ENCODE measurements around the gene SCGB1C2.

The SCGB1C2 gene

GRCh38 chr17:171871-172270 lies 34.5 kb downstream of the SCGB1C2 start:
- no peak for DNase-seq (ENCODE audit: low read depth in 2 of 2)

DNA sequence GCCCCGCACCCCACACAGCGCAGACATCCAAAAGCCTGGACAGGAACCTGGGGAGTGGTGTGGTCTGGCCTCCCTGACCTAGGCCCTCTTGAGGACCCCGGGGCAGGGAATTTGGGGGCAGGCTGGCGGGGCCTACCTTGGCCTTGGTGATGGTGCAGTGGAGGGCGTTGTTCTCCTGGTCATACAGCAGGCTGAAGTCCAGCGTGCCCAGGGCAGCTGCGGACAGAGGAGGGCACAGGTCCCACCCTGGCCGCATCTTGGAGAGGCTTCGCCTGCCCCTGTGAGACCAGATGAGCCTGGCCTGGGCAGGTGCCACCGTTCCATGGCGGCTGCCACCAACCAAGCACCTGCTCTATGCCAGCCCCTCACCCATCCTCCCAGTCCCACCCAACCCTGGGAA lies 35.0 kb downstream of the SCGB1C2 start:
- no peak for DNase-seq (ENCODE audit: low read depth in 2 of 2)

DNA sequence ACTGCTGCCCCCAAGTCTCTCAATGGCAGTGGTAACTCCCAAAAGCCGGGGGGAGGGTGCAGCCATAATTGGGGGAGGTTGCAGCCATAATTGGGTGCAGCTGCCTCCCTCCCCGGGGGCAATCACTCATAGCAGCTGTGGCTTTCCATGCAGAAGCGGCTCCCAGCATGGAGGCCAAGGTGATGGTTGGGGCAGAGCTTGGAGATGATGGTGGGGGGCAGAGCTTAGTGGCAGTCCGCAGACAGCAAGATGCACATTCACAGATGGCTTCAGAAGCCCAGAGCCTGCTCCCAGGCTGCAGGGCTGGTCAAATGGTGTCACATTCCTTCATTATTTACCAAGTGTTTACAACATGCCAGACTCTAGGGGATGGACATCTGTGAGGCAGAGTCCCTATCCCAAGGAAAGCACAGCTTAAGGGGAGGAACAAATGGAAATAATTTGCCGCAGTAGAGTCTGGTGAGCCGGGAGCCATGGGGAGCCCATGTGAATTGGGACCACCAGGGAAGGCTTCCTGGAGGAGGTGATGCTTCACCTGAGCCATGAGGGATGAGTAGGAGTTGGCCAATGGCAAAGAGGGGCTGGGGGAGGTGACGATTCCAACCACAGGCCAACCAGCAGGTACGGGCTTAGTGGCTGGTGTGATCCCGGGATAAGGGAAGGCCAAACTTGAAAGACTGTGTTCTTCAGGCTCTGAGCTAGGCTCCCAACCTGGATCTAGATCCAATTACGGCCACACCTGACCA lies 36.0 kb downstream of the SCGB1C2 start:
- DNase-seq (ENCODE audit: low read depth in 2 of 2): no peak

GRCh38 chr17:177155-177554 lies 39.8 kb downstream of the SCGB1C2 start:
- no peak for DNase-seq (ENCODE audit: low read depth in 2 of 2)

GRCh38 chr17:177762-178161 lies 40.4 kb downstream of the SCGB1C2 start:
- no peak for DNase-seq (ENCODE audit: low read depth in 2 of 2)

- no peak for DNase-seq (ENCODE audit: low read depth in 2 of 2)
Observed at GRCh38 chr17:178292-179065, 41.1 kb downstream of the SCGB1C2 start.

GRCh38 chr17:179066-179432 lies 41.7 kb downstream of the SCGB1C2 start:
- no peak for DNase-seq (ENCODE audit: low read depth in 2 of 2)

GRCh38 chr17:179781-180380 lies 42.5 kb downstream of the SCGB1C2 start:
- no peak for DNase-seq (ENCODE audit: low read depth in 2 of 2)

DNA sequence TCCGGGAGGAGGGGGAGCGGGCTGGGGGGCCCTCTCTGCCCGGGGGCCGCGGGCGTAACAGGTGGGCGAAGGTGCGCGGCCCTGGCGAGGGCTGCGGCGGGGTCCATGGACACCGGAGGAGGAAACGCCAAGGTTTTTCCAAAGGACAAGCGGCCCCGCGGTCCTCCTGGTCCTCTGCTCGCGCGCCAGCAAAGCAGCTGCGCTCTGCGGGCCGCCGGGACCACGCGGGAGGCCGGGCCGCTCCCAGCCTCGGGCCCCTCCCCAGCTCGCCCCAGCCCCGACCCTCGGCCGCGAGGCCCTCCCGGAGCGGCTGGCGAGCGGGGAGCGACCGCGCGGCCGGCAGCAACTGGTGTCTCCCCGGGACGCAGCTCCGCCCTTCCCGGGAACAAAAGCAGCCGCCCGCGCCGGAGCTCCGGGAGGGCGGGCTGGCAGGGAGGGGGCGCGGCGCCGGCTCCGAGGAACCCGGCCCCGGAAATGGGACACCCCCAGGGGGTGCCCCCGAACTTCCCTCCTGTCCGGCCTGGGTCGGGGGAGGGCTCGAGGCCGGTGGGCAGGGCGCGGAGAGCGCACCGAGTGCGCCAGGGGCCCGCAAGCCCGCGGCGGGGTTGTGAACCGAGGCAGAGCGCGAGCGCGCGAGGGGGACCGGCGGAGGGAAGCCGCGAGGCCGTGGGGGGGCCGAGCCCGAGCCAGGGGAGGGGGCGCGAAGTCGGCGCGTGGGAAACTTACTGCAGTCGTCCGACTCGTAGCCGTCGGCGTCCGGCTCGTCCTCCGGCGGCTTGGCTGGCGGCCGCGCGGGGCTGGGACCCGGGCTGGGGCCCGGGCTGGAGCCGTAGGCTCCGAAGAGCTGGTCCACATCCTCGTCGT lies 43.2 kb downstream of the SCGB1C2 start:
- no peak for DNase-seq (ENCODE audit: low read depth in 2 of 2)

DNA sequence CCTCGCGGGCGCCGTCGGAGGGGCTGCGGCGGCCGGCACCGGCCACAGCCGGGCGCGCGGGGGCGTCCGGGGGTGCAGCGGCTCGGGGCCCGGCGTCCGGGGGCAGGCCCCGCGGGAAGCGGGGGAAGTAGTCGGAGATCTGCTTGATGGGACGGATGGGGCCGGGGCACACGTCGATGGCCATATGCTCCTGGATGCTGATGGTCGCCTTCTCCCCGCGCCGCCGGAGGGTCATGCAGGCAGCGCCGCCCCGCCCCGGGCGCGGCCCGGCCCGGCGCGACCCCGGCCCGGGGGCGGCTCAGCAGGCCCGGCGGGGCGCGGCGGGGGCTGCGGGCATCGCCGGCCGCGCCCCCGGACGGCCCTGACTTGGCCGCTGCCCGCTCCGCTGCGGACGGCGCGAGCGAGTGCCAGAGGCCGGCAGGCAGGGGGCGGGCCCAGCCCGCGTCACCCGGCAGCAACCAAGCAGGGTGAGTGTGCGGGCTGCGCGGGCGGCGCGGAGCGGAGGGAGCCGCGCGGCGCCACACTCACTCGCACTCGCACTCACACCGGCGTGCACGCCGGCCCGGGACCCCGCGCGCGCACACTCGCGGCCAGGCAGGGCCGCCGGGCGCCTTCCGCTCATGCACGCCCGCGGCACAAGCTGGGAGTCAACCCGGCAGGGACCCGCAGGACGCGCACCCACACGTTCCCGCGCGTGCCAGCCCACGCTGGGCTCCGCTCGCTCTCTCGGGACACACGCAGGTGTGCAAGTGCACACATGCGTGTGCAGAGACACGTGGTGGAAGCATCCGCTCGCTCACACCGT lies 44.1 kb downstream of the SCGB1C2 start, which contains the start of gene DOC2B:
Gene DOC2B, minus strand, starts transcription at position 406 of the 805 bp plus-strand sequence. Its CDS starts 171 bp downstream, at position 235.
- no peak for DNase-seq (ENCODE audit: low read depth in 2 of 2)

- no peak for DNase-seq (ENCODE audit: low read depth in 2 of 2)
Observed at GRCh38 chr17:182050-182751, 44.8 kb downstream of the SCGB1C2 start.

GRCh38 chr17:183021-183420 lies 45.7 kb downstream of the SCGB1C2 start:
- no peak for DNase-seq (ENCODE audit: low read depth in 2 of 2)

DNA sequence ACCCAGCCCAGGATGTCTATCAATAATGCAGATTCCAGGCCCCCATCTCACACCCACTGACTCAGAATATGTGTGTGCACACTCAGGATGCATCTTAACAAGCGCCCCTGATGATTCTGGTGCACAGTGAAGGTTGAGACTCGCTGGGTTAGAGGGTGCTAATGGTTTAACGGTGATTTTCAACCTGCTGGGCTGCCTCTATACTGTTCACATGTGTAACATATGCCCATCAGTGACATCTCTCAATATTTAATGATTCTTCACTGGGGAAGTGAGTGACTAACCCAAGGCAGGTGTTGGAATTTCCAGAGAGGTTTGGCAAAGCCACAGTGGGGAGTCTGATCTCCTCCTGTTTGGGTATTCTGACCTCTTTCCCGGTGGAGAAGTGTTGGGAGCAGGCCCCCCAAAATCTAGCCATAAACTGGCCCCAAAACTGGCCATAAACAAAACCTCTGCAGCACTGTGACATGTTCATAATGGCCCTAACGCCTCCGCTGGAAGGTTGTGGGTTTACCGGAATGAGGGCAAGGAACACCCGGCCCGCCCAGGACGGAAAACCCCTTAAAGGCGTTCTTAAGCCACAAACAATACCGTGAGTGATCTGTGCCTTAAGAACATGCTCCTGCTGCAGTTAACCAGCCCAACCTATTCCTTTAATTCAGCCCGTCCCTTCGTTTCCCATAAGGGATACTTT lies 48.2 kb downstream of the SCGB1C2 start:
- no peak for DNase-seq (ENCODE audit: low read depth in 2 of 2)

DNA sequence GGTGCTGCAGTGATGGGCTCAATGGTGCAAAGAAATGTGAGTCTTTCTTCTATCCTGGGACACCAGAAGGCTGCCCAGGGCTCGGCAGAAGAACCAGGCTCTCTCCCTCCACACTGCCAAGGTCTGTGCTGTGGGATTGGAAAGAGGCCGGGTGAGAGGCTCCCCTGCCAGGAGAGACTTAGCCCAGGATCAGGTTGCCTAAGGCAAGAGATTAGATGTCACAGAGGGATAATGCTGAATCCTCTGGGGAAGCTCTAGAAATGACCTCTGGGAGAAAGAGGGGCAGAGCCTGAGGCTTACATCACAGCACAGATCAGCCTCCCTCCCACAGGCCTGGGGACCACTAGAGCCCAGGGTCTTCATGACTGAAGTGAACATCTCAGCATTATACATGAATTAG lies 49.8 kb downstream of the SCGB1C2 start:
- no peak for DNase-seq (ENCODE audit: low read depth in 2 of 2)

Data from fibroblast of skin of left biceps (primary cell).